H1 (cell line): Measurements from ENCODE around the gene UTS2B. TPM values are rescaled to one million over a fixed set of nuclear protein-coding genes. Genes with fewer than 3 reads are reported as not detected.

Source experiments
- CTCF ChIA-PET: fragments of 300-600 bp; sonication (Branson Sonifier 250); formaldehyde crosslinking; loops from one replicate; lab custom pipeline; 2021; ENCODE audit not compliant: partially characterized antibody; lab: Charles Lee
- POLR2A ChIA-PET: fragments of 300-600 bp; sonication (Branson Sonifier 250); formaldehyde crosslinking; loops from one replicate; lab custom pipeline; 2021; ENCODE audit warnings: inconsistent platforms; ENCODE audit not compliant: partially characterized antibody; lab: Charles Lee
- DNase-seq, 2 experiments: peaks; one replicate each; pipeline versions ENCODE4 v3.0.0 to v3.0.0-alpha.2; 2010 to 2022; ENCODE audit warnings: low spot score in 2 of 2, low read depth in 1 of 2, mixed read lengths in 1 of 2
- FAIRE-seq: peaks from 2 replicates; lab custom pipeline; 2011; peaks lifted over from hg19 to GRCh38; lab: Jason Lieb, UNC
- H2AFZ ChIP-seq: 2 replicates; pipeline ENCODE4 v1.8.1; 2012; ENCODE audit warnings: low read length, inconsistent platforms
- H2AK5ac ChIP-seq: 2 replicates; pipeline ENCODE4 v1.6.1; 2013; ENCODE audit warnings: low read depth, low read length
- H2BK120ac ChIP-seq: replicated peaks from 2 replicates; pipeline ENCODE3; 2013; ENCODE audit warnings: low read depth, low read length, inconsistent platforms
- H2BK12ac ChIP-seq: 2 replicates; pipeline ENCODE4 v1.6.1; 2013; ENCODE audit warnings: low read depth, low read length
- H2BK15ac ChIP-seq: 2 replicates; pipeline ENCODE4 v1.6.1; 2013; ENCODE audit warnings: low read length
- H2BK20ac ChIP-seq: 2 replicates; pipeline ENCODE4 v1.6.1; 2013; ENCODE audit warnings: low read length
- H2BK5ac ChIP-seq: 2 replicates; pipeline ENCODE4 v1.6.1; 2013; ENCODE audit warnings: low read depth, low read length
- H3K14ac ChIP-seq: 2 replicates; pipeline ENCODE4 v1.6.1; 2013; ENCODE audit warnings: inconsistent platforms; ENCODE audit not compliant: insufficient read length
- H3K18ac ChIP-seq: 2 replicates; pipeline ENCODE4 v1.6.1; 2013; ENCODE audit warnings: low read length; ENCODE audit errors: extremely low read depth
- H3K23ac ChIP-seq: 2 replicates; pipeline ENCODE4 v1.6.1; 2013; ENCODE audit warnings: inconsistent platforms; ENCODE audit not compliant: insufficient read length
- H3K23me2 ChIP-seq: 2 replicates; pipeline ENCODE4 v1.6.1; 2013; ENCODE audit warnings: low read depth, low read length
- H3K27ac ChIP-seq: 2 replicates; pipeline ENCODE4 v1.6.1; 2011; ENCODE audit warnings: low read depth, low read length, inconsistent platforms
- H3K27me3 ChIP-seq, 4 experiments: replicated peaks in 1 of 4; 1 replicate in 1 of 4; 2 replicates in 3 of 4; pipeline versions ENCODE4 v1.6.1 to v1.8.1; 2011 to 2013; ENCODE audit warnings: low read length in 3 of 4, mild to moderate bottlenecking in 3 of 4, inconsistent platforms in 2 of 4, mixed read lengths in 2 of 4, moderate library complexity in 1 of 4; ENCODE audit not compliant: control insufficient read depth in 3 of 4, insufficient read depth in 3 of 4; ENCODE audit errors: extremely low read depth in 1 of 4
- H3K36me3 ChIP-seq, 4 experiments: 2 replicates each; pipeline versions ENCODE4 v1.6.1 to v1.8.1; 2011 to 2013; ENCODE audit warnings: mild to moderate bottlenecking in 4 of 4, low read length in 3 of 4, moderate library complexity in 2 of 4, control low read depth in 1 of 4, inconsistent platforms in 1 of 4; ENCODE audit not compliant: insufficient read depth in 4 of 4, control insufficient read depth in 2 of 4
- H3K4ac ChIP-seq: replicated peaks from 2 replicates; pipeline ENCODE3; 2013; ENCODE audit warnings: low read length, low read depth, mixed read lengths, inconsistent platforms; ENCODE audit not compliant: insufficient read length
- H3K4me1 ChIP-seq, 4 experiments: replicated peaks in 1 of 4; 1 replicate in 1 of 4; 2 replicates in 3 of 4; pipeline versions ENCODE4 v1.6.1 to v1.8.1; 2011 to 2013; ENCODE audit warnings: low read length in 3 of 4, inconsistent platforms in 2 of 4, mixed read lengths in 1 of 4; ENCODE audit not compliant: insufficient read depth in 4 of 4, control insufficient read depth in 3 of 4
- H3K4me2 ChIP-seq, 2 experiments: 2 replicates each; pipeline versions ENCODE4 v1.6.1 to v1.8.1; 2011 to 2013; ENCODE audit warnings: low read depth in 2 of 2, low read length in 2 of 2, control low read depth in 1 of 2, inconsistent platforms in 1 of 2, mild to moderate bottlenecking in 1 of 2; ENCODE audit not compliant: insufficient read depth in 1 of 2
- H3K4me3 ChIP-seq, 4 experiments: fragments of 200-600, 300-600 bp in 1 of 4; sonication (generic), shearing (Covaris generic), sonication (Bioruptor Twin) in 1 of 4; 2 replicates each; pipeline versions ENCODE4 v1.5.1 to v1.8.1; 2011 to 2016; ENCODE audit warnings: low read length in 4 of 4, low read depth in 3 of 4, control low read depth in 2 of 4, inconsistent platforms in 2 of 4, mild to moderate bottlenecking in 2 of 4, mixed read lengths in 1 of 4, moderate library complexity in 1 of 4; ENCODE audit not compliant: insufficient read depth in 2 of 4; ENCODE audit errors: extremely low read depth in 1 of 4
- H3K56ac ChIP-seq: replicated peaks from 2 replicates; pipeline ENCODE3; 2013; ENCODE audit warnings: low read depth, mild to moderate bottlenecking, mixed read lengths, low read length, inconsistent platforms; ENCODE audit not compliant: insufficient read length
- H3K79me1 ChIP-seq: 2 replicates; pipeline ENCODE4 v1.6.1; 2013; ENCODE audit warnings: low read depth, low read length, control low read depth
- H3K79me2 ChIP-seq, 2 experiments: 2 replicates each; pipeline versions ENCODE4 v1.6.1 to v1.8.1; 2012 to 2013; ENCODE audit warnings: low read length in 2 of 2, mild to moderate bottlenecking in 2 of 2, inconsistent platforms in 1 of 2; ENCODE audit not compliant: insufficient read depth in 2 of 2, control insufficient read depth in 1 of 2
- H3K9ac ChIP-seq, 4 experiments: replicated peaks in 1 of 4; 1 replicate in 1 of 4; 2 replicates in 3 of 4; pipeline versions ENCODE4 v1.6.1 to v1.8.1; 2011 to 2013; ENCODE audit warnings: low read depth in 3 of 4, low read length in 3 of 4, control low read depth in 2 of 4, mild to moderate bottlenecking in 2 of 4, moderate library complexity in 2 of 4, inconsistent platforms in 1 of 4; ENCODE audit errors: extremely low read depth in 1 of 4
- H3K9me3 ChIP-seq, 2 experiments: 2 replicates each; pipeline versions ENCODE4 v1.6.1 to v1.8.1; 2012 to 2013; ENCODE audit warnings: mild to moderate bottlenecking in 2 of 2, moderate library complexity in 2 of 2, control low read depth in 1 of 2, inconsistent platforms in 1 of 2, low read depth in 1 of 2, low read length in 1 of 2, mixed read lengths in 1 of 2; ENCODE audit not compliant: insufficient read depth in 2 of 2
- H4K20me1 ChIP-seq, 2 experiments: replicated peaks in 1 of 2; 2 replicates each; pipeline versions ENCODE3 to v1.8.1; 2011 to 2013; ENCODE audit warnings: inconsistent platforms in 2 of 2, low read length in 2 of 2, mild to moderate bottlenecking in 1 of 2; ENCODE audit not compliant: insufficient read depth in 2 of 2, control insufficient read depth in 1 of 2
- H4K5ac ChIP-seq: 2 replicates; pipeline ENCODE4 v1.6.1; 2013; ENCODE audit warnings: low read length, low read depth, mixed read lengths, inconsistent platforms; ENCODE audit not compliant: insufficient read length
- H4K8ac ChIP-seq: 2 replicates; pipeline ENCODE4 v1.8.0; 2013; ENCODE audit warnings: mild to moderate bottlenecking, moderate library complexity, low read length, inconsistent platforms; ENCODE audit not compliant: insufficient read depth; ENCODE audit errors: extremely low read depth
- H4K91ac ChIP-seq: replicated peaks from 2 replicates; pipeline ENCODE3; 2013; ENCODE audit warnings: low read length, mixed read lengths, inconsistent platforms; ENCODE audit not compliant: insufficient read length
- CHD2 ChIP-seq: IDR thresholded peaks from 2 replicates; pipeline ENCODE4 v1.6.1; 2012; ENCODE audit warnings: low read length, improper control_type of control experiment
- FOSL1 ChIP-seq: IDR thresholded peaks from 2 replicates; pipeline ENCODE4 v1.6.1; 2011; ENCODE audit warnings: mild to moderate bottlenecking, low read depth, low read length, moderate library complexity; ENCODE audit not compliant: insufficient read depth
- HDAC6 ChIP-seq: IDR thresholded peaks from one replicate; pipeline ENCODE4 v1.7.1; 2012; ENCODE audit warnings: low read depth, mild to moderate bottlenecking, inconsistent platforms, low read length, moderate library complexity
- JUN ChIP-seq: IDR thresholded peaks from 2 replicates; pipeline ENCODE4 v1.6.1; 2011; ENCODE audit warnings: low read depth, mild to moderate bottlenecking, improper control_type of control experiment, low read length
- KDM4A ChIP-seq: IDR thresholded peaks from one replicate; pipeline ENCODE4 v1.7.1; 2012; ENCODE audit warnings: low read depth, mild to moderate bottlenecking, moderate library complexity, low read length, inconsistent platforms; ENCODE audit not compliant: severe bottlenecking
- PHF8 ChIP-seq: fragments of 200-600 bp; sonication (generic); conservative IDR thresholded peaks from 2 replicates; pipeline ENCODE4 v1.7.1; 2012; ENCODE audit warnings: low read depth, mild to moderate bottlenecking, inconsistent platforms, low read length, moderate library complexity
- RFX5 ChIP-seq: IDR thresholded peaks from 2 replicates; pipeline ENCODE4 v1.6.1; 2011; ENCODE audit warnings: low read depth, low read length, improper control_type of control experiment, borderline replicate concordance
- RXRA ChIP-seq: IDR thresholded peaks from 2 replicates; pipeline ENCODE4 v1.6.1; 2011; ENCODE audit warnings: low read depth, mild to moderate bottlenecking, low read length, moderate library complexity; ENCODE audit not compliant: insufficient read depth
- SAP30 ChIP-seq: fragments of 300-600 bp; sonication (generic); IDR thresholded peaks from 2 replicates; pipeline ENCODE4 v1.7.1; 2012; ENCODE audit warnings: low read length, moderate library complexity, mild to moderate bottlenecking, inconsistent platforms; ENCODE audit not compliant: insufficient read depth, insufficient replicate concordance
- WGBS, 2 experiments: shearing (Covaris generic) in 1 of 2; methylation state at CpG; one replicate each; pipeline versions ENCODE4 v1.1.6 to v1.1.7; 2013 to 2015; ENCODE audit warnings: low lambda C conversion rate in 2 of 2, mixed read lengths in 2 of 2, inconsistent platforms in 1 of 2, low coverage in 1 of 2, missing lambda C conversion rate in 1 of 2; ENCODE audit not compliant: insufficient replicate concordance in 2 of 2, insufficient coverage in 1 of 2, insufficient read length in 1 of 2; ENCODE audit errors: extremely low coverage in 1 of 2, missing lambda C conversion rate in 1 of 2; 5-methylcytosine and 5-hydroxymethylcytosine counted together
- polyA plus RNA-seq, 7 experiments: library from polyadenylated mRNA; depleted of rRNA in 3 of 7; stranded (reverse) in 5 of 7; unstranded in 2 of 7; fragments of >200 nt in 5 of 7; fragments of 200-250 nt in 2 of 7; gene quantifications; 1 replicate in 5 of 7; 2 replicates in 1 of 7; 4 replicates in 1 of 7; pipeline versions ENCODE4 v1.2.1 to v1.2.3, GENCODE V29; 2011 to 2013; ENCODE audit warnings: missing spikeins in 2 of 7, mixed read lengths in 2 of 7
- total RNA-seq: library from RNA; stranded (reverse); fragmentation: NEBNext Ultra II Directional; extraction: Animal tissue kit (Norgen Biotek cat#: 25700); gene quantifications from 2 replicates; pipeline ENCODE4 v1.2.1, GENCODE V29; 2021
- TF ChIP-seq, protein P1 (sequence below): IDR thresholded peaks from 2 replicates; pipeline ENCODE4 v1.6.1; 2011; ENCODE audit warnings: low read depth, mild to moderate bottlenecking, low read length; ENCODE audit not compliant: insufficient read depth
- TF ChIP-seq, protein P2 (sequence below): IDR thresholded peaks from 2 replicates; pipeline ENCODE4 v1.6.1; 2011; ENCODE audit warnings: low read length, improper control_type of control experiment

Gene UTS2B
- total and polyA plus RNA-seq, 2 of the 8 experiments (the other 6 are each of a cell fraction or from before 2014, with no cell fraction given) = not detected

DNA sequence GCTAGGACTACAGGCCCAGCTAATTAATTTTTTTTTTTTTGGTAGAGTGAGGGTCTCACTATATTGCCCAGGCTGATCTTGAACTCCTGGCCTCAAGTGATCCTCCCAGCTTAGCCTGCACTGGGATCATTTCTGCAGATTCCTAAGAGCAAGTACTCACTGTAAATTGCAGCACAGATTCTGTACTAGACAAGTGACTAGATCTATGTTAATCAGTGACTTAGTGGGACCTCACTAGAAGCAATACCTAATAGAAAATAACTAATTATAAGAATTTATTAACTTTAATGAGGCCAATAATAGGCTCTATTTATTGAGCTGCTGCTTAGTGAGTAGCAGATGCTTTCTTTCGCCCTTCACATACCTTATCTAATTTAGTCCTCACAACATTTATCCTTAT is 10.6 kb upstream of the UTS2B start:
- ChIA-PET POLR2A (interaction anchor here (0.6 kb wide), 2 partner anchors 31 to 139 kb away, joined by 3 to 4 read pairs; no protein-coding TSS in a partner anchor), CTCF (interaction anchor here (1.1 kb wide), 1 partner anchor 16 kb away, joined by 4 read pairs; no protein-coding TSS in a partner anchor)
- Histone ChIP-seq H3K79me1 (no peaks in the 10 kb centered on the region), H3K56ac (no peak overlapping the region), H3K4me3 (no peak overlapping the region), H3K79me2 (peaks cover 0 to 34% of the 10 kb centered on the region in 2 experiments; a peak in 3 of 4 replicates), H3K9me3 (no peaks in the 10 kb centered on the region), H4K5ac (no peak overlapping the region), H2BK120ac (no peak overlapping the region), H3K23ac (no peak overlapping the region), H4K20me1 (peaks cover 0 to 1% of the 10 kb centered on the region in 2 experiments), H3K14ac (no peak overlapping the region), H3K4me1 (no peaks in the 10 kb centered on the region), H3K27ac (no peak overlapping the region), H2BK15ac (no peak overlapping the region), H2BK20ac (no peak overlapping the region), H2BK12ac (no peak overlapping the region), H4K91ac (no peak overlapping the region), H2AFZ (no peak overlapping the region), H3K4me2 (no peak overlapping the region), H3K4ac (no peak overlapping the region), H3K9ac (no peak overlapping the region), H3K23me2 (no peaks in the 10 kb centered on the region), H3K36me3 (no peaks in the 10 kb centered on the region), H2AK5ac (no peak overlapping the region), H4K8ac (no peak overlapping the region), H3K18ac (no peak overlapping the region), H2BK5ac (no peak overlapping the region), H3K27me3 (no peaks in the 10 kb centered on the region)
- DNase-seq (no peak), FAIRE-seq (no peak)
- TF ChIP-seq SAP30 (no peak), JUN (no peak), PHF8 (no peak), RXRA (no peak), FOSL1 (no peak), CHD2 (no peak), KDM4A (no peak), RFX5 (no peak), HDAC6 (no peak)
- TF ChIP-seq, protein P1, sequence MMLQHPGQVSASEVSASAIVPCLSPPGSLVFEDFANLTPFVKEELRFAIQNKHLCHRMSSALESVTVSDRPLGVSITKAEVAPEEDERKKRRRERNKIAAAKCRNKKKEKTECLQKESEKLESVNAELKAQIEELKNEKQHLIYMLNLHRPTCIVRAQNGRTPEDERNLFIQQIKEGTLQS = no peak
- TF ChIP-seq, protein P2, sequence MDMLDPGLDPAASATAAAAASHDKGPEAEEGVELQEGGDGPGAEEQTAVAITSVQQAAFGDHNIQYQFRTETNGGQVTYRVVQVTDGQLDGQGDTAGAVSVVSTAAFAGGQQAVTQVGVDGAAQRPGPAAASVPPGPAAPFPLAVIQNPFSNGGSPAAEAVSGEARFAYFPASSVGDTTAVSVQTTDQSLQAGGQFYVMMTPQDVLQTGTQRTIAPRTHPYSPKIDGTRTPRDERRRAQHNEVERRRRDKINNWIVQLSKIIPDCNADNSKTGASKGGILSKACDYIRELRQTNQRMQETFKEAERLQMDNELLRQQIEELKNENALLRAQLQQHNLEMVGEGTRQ = no peak
- 89% methylated on average over 1 of the region's 1 CpG; no CpG with 5 or more reads in 1 of the 2 experiments for WGBS, 2 experiments
